Anterior cingulate cortex (tissue), 58 donors: ENCODE data around the gene WHRN.

ENCODE experiments used
- DNase-seq, 58 donors: peaks; one replicate each; lab custom pipeline; 2025; lab: John Stamatoyannopoulos, UW

The WHRN gene

GRCh38 chr9:114355821-114356220 lies 149.5 kb downstream of the WHRN start:
- no peak for DNase-seq
